Thyroid gland (tissue), 4 donors: ENCODE results near the gene L3MBTL4.

ENCODE experiments used
- POLR2A ChIP-seq, 2 donors: fragments of 450-650 bp; IDR thresholded peaks; one replicate each; pipeline ENCODE4 v1.6.1; 2017; ENCODE audit warnings: antibody characterized with exemption in 2 of 2, mild to moderate bottlenecking in 2 of 2, moderate library complexity in 1 of 2
- TF ChIP-seq, protein P1 (sequence below), 6 experiments: fragments of 200-600 bp in 3 of 6; fragments of 450-650 bp in 3 of 6; sonication (generic) in 3 of 6; IDR thresholded peaks; one replicate each; pipeline ENCODE4 v1.5.1; 2016 to 2019; ENCODE audit warnings: antibody characterized with exemption in 6 of 6, mild to moderate bottlenecking in 2 of 6, inconsistent platforms in 1 of 6, moderate library complexity in 1 of 6

DNA sequence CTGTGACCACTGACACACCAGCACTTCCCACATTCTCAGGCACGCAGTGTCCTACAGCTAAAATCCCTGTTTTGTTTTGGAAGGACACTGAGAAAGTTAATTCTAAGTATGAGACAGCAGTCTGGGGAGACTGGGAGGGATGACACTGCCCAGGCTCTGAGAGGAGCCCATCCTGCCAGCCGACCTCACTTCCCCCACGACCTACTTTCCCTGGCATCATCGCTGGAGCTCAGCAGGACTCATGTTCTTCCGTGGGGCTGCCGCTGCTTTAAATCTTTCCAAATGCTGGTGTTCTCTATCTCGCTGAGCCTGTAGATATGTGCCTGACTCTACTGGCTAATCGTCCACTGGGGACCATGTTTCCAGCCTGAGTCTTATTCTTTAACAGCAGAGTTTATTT lies 450.6 kb downstream of the L3MBTL4 start:
- TF ChIP-seq, protein P1, sequence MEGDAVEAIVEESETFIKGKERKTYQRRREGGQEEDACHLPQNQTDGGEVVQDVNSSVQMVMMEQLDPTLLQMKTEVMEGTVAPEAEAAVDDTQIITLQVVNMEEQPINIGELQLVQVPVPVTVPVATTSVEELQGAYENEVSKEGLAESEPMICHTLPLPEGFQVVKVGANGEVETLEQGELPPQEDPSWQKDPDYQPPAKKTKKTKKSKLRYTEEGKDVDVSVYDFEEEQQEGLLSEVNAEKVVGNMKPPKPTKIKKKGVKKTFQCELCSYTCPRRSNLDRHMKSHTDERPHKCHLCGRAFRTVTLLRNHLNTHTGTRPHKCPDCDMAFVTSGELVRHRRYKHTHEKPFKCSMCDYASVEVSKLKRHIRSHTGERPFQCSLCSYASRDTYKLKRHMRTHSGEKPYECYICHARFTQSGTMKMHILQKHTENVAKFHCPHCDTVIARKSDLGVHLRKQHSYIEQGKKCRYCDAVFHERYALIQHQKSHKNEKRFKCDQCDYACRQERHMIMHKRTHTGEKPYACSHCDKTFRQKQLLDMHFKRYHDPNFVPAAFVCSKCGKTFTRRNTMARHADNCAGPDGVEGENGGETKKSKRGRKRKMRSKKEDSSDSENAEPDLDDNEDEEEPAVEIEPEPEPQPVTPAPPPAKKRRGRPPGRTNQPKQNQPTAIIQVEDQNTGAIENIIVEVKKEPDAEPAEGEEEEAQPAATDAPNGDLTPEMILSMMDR (IDR thresholded peaks at IDR 0.05) = no peak
- TF ChIP-seq POLR2A (IDR thresholded peaks at IDR 0.05) = no peak
